PC-3 (cell line): ENCODE results near the gene RNH1. TPM values are rescaled to one million over a fixed set of nuclear protein-coding genes. Genes with fewer than 3 reads are reported as not detected.

Source experiments
- ATAC-seq: fragments of 200-7000 bp; cut with Tn5 transposase; 2 replicates; pipeline ENCODE4 v1.9.1; 2020; ENCODE audit warnings: mild to moderate bottlenecking, moderate library complexity
- BruUV-seq: library from RNA; stranded (reverse); fragments of 400-500 nt; replicated peaks from 2 replicates; lab custom pipeline; 2021; lab: Mats Ljungman, UMichigan
- CTCF ChIA-PET: fragments of 300-600 bp; sonication (Branson Sonifier 250); formaldehyde crosslinking; loops from one replicate; lab custom pipeline; 2022; ENCODE audit warnings: antibody characterized with exemption; lab: Charles Lee
- POLR2A ChIA-PET: fragments of 300-600 bp; sonication (Branson Sonifier 250); formaldehyde crosslinking; loops from one replicate; lab custom pipeline; 2022; ENCODE audit warnings: antibody characterized with exemption; ENCODE audit not compliant: unreplicated experiment; lab: Charles Lee
- DNase-seq: peaks from one replicate; pipeline ENCODE4 v3.0.0-alpha.2; 2015
- H2AFZ ChIP-seq: fragments of 300-600 bp; sonication (generic); 2 replicates; pipeline ENCODE4 v1.6.0; 2016; ENCODE audit warnings: antibody characterized with exemption, low read length
- H3F3A ChIP-seq: fragments of 300-600 bp; sonication (generic); one replicate; pipeline ENCODE4 v1.6.0; 2017; ENCODE audit warnings: antibody characterized with exemption, low read length, control low read depth, mild to moderate bottlenecking; ENCODE audit not compliant: unreplicated experiment
- H3K27ac ChIP-seq: fragments of 300-600 bp; sonication (generic); 2 replicates; pipeline ENCODE4 v1.5.1; 2016; ENCODE audit warnings: mild to moderate bottlenecking, low read length
- H3K27me3 ChIP-seq: fragments of 300-600 bp; sonication (generic); 2 replicates; pipeline ENCODE4 v1.6.1; 2016; ENCODE audit warnings: low read length, mixed read lengths
- H3K36me3 ChIP-seq: fragments of 300-600 bp; sonication (generic); 2 replicates; pipeline ENCODE4 v1.6.1; 2016; ENCODE audit warnings: low read depth, mixed run types, low read length, mixed read lengths
- H3K4me1 ChIP-seq: fragments of 300-600 bp; sonication (generic); 2 replicates; pipeline ENCODE4 v1.5.1; 2016; ENCODE audit warnings: low read length; ENCODE audit not compliant: insufficient read depth
- H3K4me2 ChIP-seq: fragments of 300-600 bp; sonication (generic); 2 replicates; pipeline ENCODE4 v1.6.0; 2016; ENCODE audit warnings: low read length
- H3K4me3 ChIP-seq: fragments of 300-600 bp; sonication (generic); 2 replicates; pipeline ENCODE4 v1.5.1; 2016; ENCODE audit warnings: mild to moderate bottlenecking, low read length, mixed read lengths
- H3K79me2 ChIP-seq: fragments of 300-600 bp; sonication (generic); 2 replicates; pipeline ENCODE4 v1.6.1; 2017; ENCODE audit warnings: low read length, mixed read lengths
- H3K9ac ChIP-seq: fragments of 300-600 bp; sonication (generic); 2 replicates; pipeline ENCODE4 v1.6.0; 2016; ENCODE audit warnings: mild to moderate bottlenecking, low read length
- H3K9me2 ChIP-seq: fragments of 300-600 bp; sonication (generic); replicated peaks from 2 replicates; pipeline ENCODE4 v1.6.1; 2016; ENCODE audit warnings: mixed run types, low read length, mixed read lengths
- H3K9me3 ChIP-seq: fragments of 300-600 bp; sonication (generic); 2 replicates; pipeline ENCODE4 v1.6.1; 2016; ENCODE audit warnings: low read length, mixed read lengths
- H4K20me1 ChIP-seq: fragments of 300-600 bp; sonication (generic); 2 replicates; pipeline ENCODE4 v1.6.1; 2016; ENCODE audit warnings: low read length, mixed read lengths
- CTCF ChIP-seq: fragments of 300-600 bp; sonication (generic); conservative IDR thresholded peaks from 2 replicates; pipeline ENCODE4 v1.5.1; 2017; ENCODE audit warnings: antibody characterized with exemption, low read depth, mild to moderate bottlenecking, low read length
- EZH2 ChIP-seq: fragments of 300-600 bp; sonication (generic); IDR thresholded peaks from one replicate; pipeline ENCODE4 v1.6.1; 2017; ENCODE audit warnings: antibody characterized with exemption, mild to moderate bottlenecking, low read length; ENCODE audit not compliant: unreplicated experiment
- EZH2phosphoT487 ChIP-seq: fragments of 300-600 bp; sonication (generic); IDR thresholded peaks from 2 replicates; pipeline ENCODE4 v1.6.1; 2018; ENCODE audit warnings: mild to moderate bottlenecking, antibody characterized with exemption, low read length, borderline replicate concordance
- intact Hi-C: fragments of 100-400 bp; cut with micrococcal nuclease; formaldehyde crosslinking; loops from 2 replicates; pipeline ENCODE4 v1.9.0; 2023
- total RNA-seq: library from RNA; depleted of rRNA; stranded (reverse); fragments of >200 nt; gene quantifications from 2 replicates; pipeline ENCODE4 v1.2.3, GENCODE V29; 2014

RNH1 gene
- total RNA-seq, 1 experiment from 2014 or later = 258 TPM

GRCh38 chr11:535210-535518 lies 28.1 kb upstream of the RNH1 start:
- Histone ChIP-seq H2AFZ (no peak overlapping the region), H3K4me2 (peak overlapping the region; percentile 92; the same call in 1 of the 2 replicates), H4K20me1 (peaks cover 4% of the 10 kb centered on the region; the same call in 1 of the 2 replicates), H3K9me3 (no peaks in the 10 kb centered on the region), H3K79me2 (peaks cover 16% of the 10 kb centered on the region), H3K27me3 (no peaks in the 10 kb centered on the region), H3K36me3 (no peaks in the 10 kb centered on the region), H3K9me2 (no peaks in the 10 kb centered on the region), H3K9ac (peak overlapping the region; percentile 80; the same call in 1 of the 2 replicates), H3F3A (no peaks in the 10 kb centered on the region), H3K4me3 (peak overlapping the region; percentile 89), H3K4me1 (peaks cover 17% of the 10 kb centered on the region), H3K27ac (no peak overlapping the region)
- ATAC-seq = peak; percentile 4
- no TSS peak for BruUV-seq
- DNase-seq = no peak
- POLR2A ChIA-PET = no interaction called here
- intact Hi-C loops = no loop called here
- TF ChIP-seq CTCF = no peak
- no peak for TF ChIP-seq EZH2phosphoT487
- TF ChIP-seq EZH2 = no peak
- CTCF ChIA-PET = no interaction called here

GRCh38 chr11:534396-535209 lies 27.6 kb upstream of the RNH1 start:
- intact Hi-C loops = no loop called here
- POLR2A ChIA-PET = no interaction called here

More at GRCh38 chr11:534396-535209, 27.6 kb upstream of the RNH1 start:
- no peaks in the 10 kb centered on the region for H3K27me3 ChIP-seq
- no TSS peak for BruUV-seq
- H3K9ac ChIP-seq = peak overlapping the region; percentile 80
- peaks cover 16% of the 10 kb centered on the region for H3K79me2 ChIP-seq
- H2AFZ ChIP-seq = peak overlapping the region; percentile 59
- no peaks in the 10 kb centered on the region for H3K36me3 ChIP-seq
- no peaks in the 10 kb centered on the region for H3F3A ChIP-seq
- DNase-seq (peak; percentile 42), ATAC-seq (peak; percentile 8; the same call in 1 of the 2 replicates)
- peak overlapping the region; percentile 89 for H3K4me3 ChIP-seq
- H3K4me1 ChIP-seq = peaks cover 17% of the 10 kb centered on the region
- CTCF ChIA-PET = no interaction called here
- H4K20me1 ChIP-seq = peaks cover 4% of the 10 kb centered on the region; the same call in 1 of the 2 replicates
- H3K9me3 ChIP-seq = no peaks in the 10 kb centered on the region
- peak overlapping the region; percentile 92 for H3K4me2 ChIP-seq
- TF ChIP-seq EZH2phosphoT487 (no peak), EZH2 (no peak), CTCF (no peak)
- H3K27ac ChIP-seq = no peak overlapping the region
- H3K9me2 ChIP-seq = no peaks in the 10 kb centered on the region
